GM21737 (cell line): Measurements from ENCODE around the gene CDC42BPB.

Experiments
- ATAC-seq: cut with Tn5 transposase; IDR thresholded peaks from one replicate; pipeline ENCODE4 v1.9.1; 2021; ENCODE audit warnings: mild to moderate bottlenecking, moderate library complexity; ENCODE audit not compliant: unreplicated experiment

Gene CDC42BPB

GRCh38 chr14:103001226-103001625, 56.1 kb downstream of the CDC42BPB start:
- no peak for ATAC-seq

- ATAC-seq: no peak
Observed at GRCh38 chr14:103000291-103000921, 56.9 kb downstream of the CDC42BPB start.

GRCh38 chr14:102999227-102999895, 58.0 kb downstream of the CDC42BPB start:
- no peak for ATAC-seq

GRCh38 chr14:102998393-102998792, 59.0 kb downstream of the CDC42BPB start:
- no peak for ATAC-seq

GRCh38 chr14:102996941-102997340, 60.4 kb downstream of the CDC42BPB start:
- ATAC-seq: no peak

- no peak for ATAC-seq
Observed at GRCh38 chr14:102994689-102995088, 62.7 kb downstream of the CDC42BPB start.

- ATAC-seq: no peak
Observed at GRCh38 chr14:102993523-102993922, 63.8 kb downstream of the CDC42BPB start.

- no peak for ATAC-seq
Observed at GRCh38 chr14:102991376-102991775, 66.0 kb downstream of the CDC42BPB start.

- no peak for ATAC-seq
Observed at GRCh38 chr14:102988054-102988453, 69.3 kb downstream of the CDC42BPB start.

- ATAC-seq: no peak
Observed at GRCh38 chr14:102986810-102987579, 70.4 kb downstream of the CDC42BPB start.

GRCh38 chr14:102985665-102986064, 71.7 kb downstream of the CDC42BPB start:
- ATAC-seq: no peak

GRCh38 chr14:102984336-102985102, 72.8 kb downstream of the CDC42BPB start:
- no peak for ATAC-seq

GRCh38 chr14:102983496-102983895, 73.9 kb downstream of the CDC42BPB start:
- no peak for ATAC-seq

- ATAC-seq: no peak
Observed at GRCh38 chr14:102982852-102983470, 74.4 kb downstream of the CDC42BPB start.

GRCh38 chr14:102980409-102980810, 76.9 kb downstream of the CDC42BPB start:
- no peak for ATAC-seq

- no peak for ATAC-seq
Observed at GRCh38 chr14:102979406-102979805, 77.9 kb downstream of the CDC42BPB start.

- no peak for ATAC-seq
Observed at GRCh38 chr14:102977475-102977874, 79.9 kb downstream of the CDC42BPB start.

GRCh38 chr14:102975662-102976061, 81.7 kb downstream of the CDC42BPB start:
- ATAC-seq: no peak

GRCh38 chr14:102973706-102974285, 83.6 kb downstream of the CDC42BPB start:
- ATAC-seq: no peak

GRCh38 chr14:102971836-102972606, 85.3 kb downstream of the CDC42BPB start:
- ATAC-seq: no peak
